ENCODE data around the gene WWC2. TPM values are rescaled to one million over a fixed set of nuclear protein-coding genes. Genes with fewer than 3 reads are reported as not detected.
"Not testable (repeated sequence)": the region's sequence is repeated elsewhere in the genome, so short reads cannot be mapped to it uniquely, and the experiment has no call there.

WWC2 gene
- total and polyA plus RNA-seq, 9 donors: 9.4 to 43.0 (median 32.5) TPM

- Histone ChIP-seq H3K36me3 (no peaks in the 10 kb centered on the region), H3K9me3 (no peaks in the 10 kb centered on the region), H3K27ac (no peak overlapping the region), H3K4me1 (ENCODE audit: insufficient read depth) (no peaks in the 10 kb centered on the region), H3K4me3 (no peak overlapping the region), H3K27me3 (no peaks in the 10 kb centered on the region)
- intact Hi-C loops (cut with DNase I): no loop called here
- WGBS, 3 donors: 95 to 98% (median 95%) methylated on average over 5 of the region's 5 CpGs
- no peak for TF ChIP-seq EP300 (IDR thresholded peaks at IDR 0.05)
- no peak for TF ChIP-seq CTCF (IDR thresholded peaks at IDR 0.05)
- TF ChIP-seq POLR2A (IDR thresholded peaks at IDR 0.05): no peak
- no peak for DNase-seq
Observed at GRCh38 chr4:183149616-183150539, 50.8 kb downstream of the WWC2 start.

GRCh38 chr4:183150664-183151063 lies 51.6 kb downstream of the WWC2 start:
- H3K4me3 ChIP-seq; DNase-seq; intact Hi-C loops (cut with DNase I); H3K9me3 ChIP-seq; H3K4me1 ChIP-seq (ENCODE audit: insufficient read depth); H3K27me3 ChIP-seq; H3K36me3 ChIP-seq; H3K27ac ChIP-seq: not testable (repeated sequence)
- WGBS, 3 donors: 97 to 98% (median 98%) methylated on average over 5 of the region's 5 CpGs

- not testable (repeated sequence) for H3K4me3 ChIP-seq
Observed at GRCh38 chr4:183152232-183152631, 53.2 kb downstream of the WWC2 start.

GRCh38 chr4:183153190-183153916 lies 54.3 kb downstream of the WWC2 start:
- no peaks in the 10 kb centered on the region for H3K9me3 ChIP-seq
- H3K36me3 ChIP-seq: no peaks in the 10 kb centered on the region
- TF ChIP-seq EP300 (IDR thresholded peaks at IDR 0.05) (no peak), POLR2A (IDR thresholded peaks at IDR 0.05) (no peak), CTCF (IDR thresholded peaks at IDR 0.05) (no peak)
- intact Hi-C loops (cut with DNase I): no loop called here
- H3K4me1 ChIP-seq (ENCODE audit: insufficient read depth): no peaks in the 10 kb centered on the region
- no peaks in the 10 kb centered on the region for H3K27me3 ChIP-seq
- WGBS, 3 donors: 91 to 93% (median 93%) methylated on average over 6 of the region's 6 CpGs
- DNase-seq: no peak
- H3K27ac ChIP-seq: no peak overlapping the region
- H3K4me3 ChIP-seq: no peak overlapping the region

More at GRCh38 chr4:183152232-183152631, 53.2 kb downstream of the WWC2 start:
- DNase-seq; H3K9me3 ChIP-seq; H3K36me3 ChIP-seq; H3K4me1 ChIP-seq (ENCODE audit: insufficient read depth); H3K27me3 ChIP-seq; H3K27ac ChIP-seq; intact Hi-C loops (cut with DNase I): not testable (repeated sequence)
- WGBS, 3 donors: 94 to 98% (median 96%) methylated on average over 4 of the region's 4 CpGs

- TF ChIP-seq POLR2A (IDR thresholded peaks at IDR 0.05) (no peak), EP300 (IDR thresholded peaks at IDR 0.05) (no peak), CTCF (IDR thresholded peaks at IDR 0.05) (no peak)
- Histone ChIP-seq H3K36me3 (no peaks in the 10 kb centered on the region), H3K4me3 (no peak overlapping the region), H3K27ac (no peak overlapping the region), H3K27me3 (no peaks in the 10 kb centered on the region), H3K4me1 (ENCODE audit: insufficient read depth) (no peaks in the 10 kb centered on the region), H3K9me3 (no peaks in the 10 kb centered on the region)
- DNase-seq: no peak
- intact Hi-C loops (cut with DNase I): no loop called here
- 72 to 75% (median 73%) methylated on average over 10 of the region's 10 CpGs for WGBS, 3 donors
Observed at GRCh38 chr4:183154701-183155391, 55.8 kb downstream of the WWC2 start.
